Effector CD8-positive, alpha-beta T cell (primary cell): ENCODE data around the gene BIRC2.

Experiments used
- DNase-seq: peaks from one replicate; lab custom pipeline; 2025; lab: John Stamatoyannopoulos, UW

Gene BIRC2

DNA sequence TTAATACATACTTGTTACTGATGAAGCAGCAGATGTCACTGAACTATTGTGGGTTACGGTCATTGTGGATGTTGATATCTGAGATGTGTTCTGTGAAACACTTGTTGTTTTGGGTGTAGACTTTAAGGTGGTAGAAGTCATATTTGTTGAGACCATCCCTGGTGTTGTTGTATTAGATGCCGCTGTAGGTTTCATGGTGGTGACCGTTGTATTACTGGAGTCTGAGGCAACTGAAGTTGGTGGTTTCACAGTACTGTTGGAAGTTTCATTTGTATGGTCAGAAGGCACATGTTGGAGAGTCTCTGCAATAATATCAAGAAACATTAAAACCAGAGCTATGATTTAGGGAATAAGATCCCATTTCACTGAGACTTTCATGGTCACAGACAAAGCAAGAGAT lies 54.9 kb downstream of the BIRC2 start:
- DNase-seq = no peak

DNA sequence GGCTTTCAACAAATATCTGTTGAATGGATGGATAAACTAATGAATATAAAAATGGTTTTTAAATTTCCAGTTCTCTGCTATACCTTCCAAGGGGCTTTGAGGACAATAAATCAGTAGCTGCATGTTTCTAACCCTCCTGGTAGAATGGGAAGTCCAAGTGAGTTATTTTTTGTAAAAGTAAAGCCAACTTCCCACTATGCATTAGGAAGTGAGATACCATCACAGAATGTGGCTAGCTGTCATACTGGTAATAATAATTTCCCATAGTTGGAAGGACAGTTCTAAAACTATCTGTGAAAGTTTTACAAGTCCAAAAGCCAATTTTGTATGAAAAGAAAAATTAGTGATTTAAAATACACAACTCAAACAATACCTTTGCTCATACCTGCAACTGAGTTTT lies 55.5 kb downstream of the BIRC2 start:
- DNase-seq = no peak

DNA sequence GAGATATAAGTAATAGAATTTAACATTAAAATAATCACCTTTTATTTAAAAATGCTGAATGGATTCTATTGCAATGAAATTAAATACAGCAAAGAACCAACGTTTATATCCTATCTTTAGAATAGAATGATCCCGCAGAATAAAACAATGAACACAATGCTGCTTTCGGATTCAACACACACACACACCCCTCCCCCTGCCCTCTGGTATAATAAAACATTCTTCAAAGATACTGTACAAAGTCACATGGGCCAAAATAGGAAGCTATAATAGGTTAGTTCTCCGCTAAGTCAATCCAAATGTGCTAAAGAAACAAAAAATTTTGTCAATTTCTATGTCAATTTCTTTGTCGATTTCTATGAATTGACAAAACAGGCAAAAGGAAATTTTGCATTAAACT lies 58.5 kb downstream of the BIRC2 start:
- no peak for DNase-seq

DNA sequence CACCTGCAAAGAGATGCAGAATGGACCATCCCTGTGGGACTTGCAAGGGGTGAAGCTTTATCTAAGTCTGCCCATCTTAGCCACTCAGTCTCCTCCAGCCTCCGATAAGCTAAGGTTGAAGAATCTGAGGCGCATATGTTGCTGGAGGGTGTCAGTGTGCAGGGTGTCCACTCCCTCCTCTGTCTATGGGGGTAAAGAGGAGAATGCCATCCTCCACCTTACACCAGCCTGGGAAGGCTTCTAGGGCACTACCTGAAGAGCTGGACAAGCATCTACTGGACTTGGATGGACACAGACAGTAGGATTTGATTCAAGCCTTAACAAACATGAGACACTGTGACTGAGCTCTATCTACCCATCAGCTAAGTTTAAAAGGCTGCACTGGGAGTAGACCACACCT lies 59.1 kb downstream of the BIRC2 start:
- no peak for DNase-seq

DNA sequence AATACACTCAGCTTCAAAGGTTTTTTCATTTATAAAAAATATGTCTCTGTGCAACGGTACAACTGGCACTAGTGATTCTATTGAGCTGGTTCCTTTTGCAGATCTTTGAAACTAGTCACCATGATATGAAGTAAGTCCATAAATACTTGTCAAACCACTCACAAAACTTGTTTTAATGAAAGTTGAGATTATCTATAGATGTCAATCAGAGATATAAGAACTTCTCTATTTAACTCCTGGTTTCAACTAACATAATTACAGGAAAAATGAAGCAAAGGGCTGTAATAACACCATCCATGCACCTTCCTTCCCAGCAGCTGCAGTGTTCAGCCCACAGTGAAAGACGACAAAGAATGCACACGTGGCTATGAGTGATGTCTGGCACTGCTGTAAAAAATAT lies 60.9 kb downstream of the BIRC2 start:
- DNase-seq = no peak

DNA sequence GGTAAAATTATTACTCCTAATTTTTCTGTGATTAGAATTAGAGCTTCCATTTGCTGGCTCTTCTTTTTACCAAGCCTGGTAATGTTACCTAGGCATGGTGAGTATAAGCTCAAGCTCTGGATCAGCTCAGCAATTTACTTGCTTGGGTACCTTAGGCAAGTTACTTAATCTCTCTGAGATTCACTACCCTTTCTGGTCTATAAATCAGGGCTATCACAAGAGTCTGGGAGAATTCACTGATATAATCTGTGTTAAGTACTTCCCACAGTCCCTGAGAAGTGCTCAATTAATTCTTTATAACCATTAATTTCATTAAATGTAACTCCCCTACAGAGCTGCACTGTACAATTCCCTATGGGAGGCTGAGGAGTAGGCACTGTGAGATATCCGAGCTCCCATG lies 61.3 kb downstream of the BIRC2 start:
- DNase-seq = no peak

DNA sequence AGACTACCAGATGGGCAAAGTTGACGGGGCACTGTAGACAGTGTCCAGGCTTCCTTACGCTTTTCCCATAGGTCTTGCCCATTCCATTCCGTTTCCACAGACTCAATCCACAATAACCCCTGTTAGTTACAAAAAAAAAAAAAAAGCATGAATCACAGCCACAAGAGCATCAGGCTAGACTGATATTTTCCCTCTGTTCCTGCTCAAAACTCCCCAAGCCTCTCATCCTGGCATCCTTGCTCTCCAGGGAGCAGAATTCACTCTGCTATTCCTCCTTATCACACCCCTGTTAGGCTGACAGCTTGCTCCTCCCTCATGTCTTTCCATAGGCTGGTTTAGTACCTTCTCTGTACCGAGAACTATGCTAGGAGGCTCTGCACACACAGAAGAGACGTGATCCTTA lies 63.4 kb downstream of the BIRC2 start:
- DNase-seq = no peak

DNA sequence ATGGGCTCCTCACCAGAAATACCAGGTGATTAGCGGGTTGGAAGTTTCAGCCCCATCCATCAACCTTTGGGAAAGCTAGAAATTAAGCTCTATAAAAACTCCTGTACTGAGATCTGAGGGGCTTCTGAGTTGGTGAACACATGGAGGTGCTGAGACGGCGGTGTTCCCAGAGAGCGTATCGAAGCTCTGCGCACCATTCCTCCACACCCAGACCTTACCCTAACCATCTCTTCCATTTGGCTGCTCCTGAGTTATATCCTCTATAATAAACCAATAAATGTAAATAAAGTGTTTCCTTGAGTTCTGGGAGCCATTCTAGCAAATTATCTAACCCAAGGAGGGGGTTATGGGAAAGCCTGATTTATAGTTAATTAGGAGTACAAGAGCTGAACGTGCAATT lies 64.1 kb downstream of the BIRC2 start:
- no peak for DNase-seq

DNA sequence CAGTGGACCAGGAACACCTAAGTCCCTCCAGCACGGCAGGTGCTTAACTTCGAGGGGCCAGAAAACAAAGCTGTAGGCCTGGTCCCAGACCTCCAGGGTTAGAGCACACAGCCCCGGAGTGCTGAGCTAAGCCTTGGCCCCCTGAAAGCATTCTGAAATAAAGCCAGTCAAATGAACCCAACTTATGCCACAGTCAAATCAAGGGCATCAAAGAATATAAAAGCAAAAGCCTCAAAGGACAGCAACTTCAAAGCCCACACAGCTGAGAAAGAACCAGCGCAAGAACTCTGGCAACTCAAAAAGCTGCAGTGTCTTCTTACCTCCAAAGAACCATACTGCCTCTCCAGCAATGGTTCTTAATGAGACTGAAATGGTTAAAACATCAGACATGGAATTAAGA lies 66.5 kb downstream of the BIRC2 start:
- no peak for DNase-seq

DNA sequence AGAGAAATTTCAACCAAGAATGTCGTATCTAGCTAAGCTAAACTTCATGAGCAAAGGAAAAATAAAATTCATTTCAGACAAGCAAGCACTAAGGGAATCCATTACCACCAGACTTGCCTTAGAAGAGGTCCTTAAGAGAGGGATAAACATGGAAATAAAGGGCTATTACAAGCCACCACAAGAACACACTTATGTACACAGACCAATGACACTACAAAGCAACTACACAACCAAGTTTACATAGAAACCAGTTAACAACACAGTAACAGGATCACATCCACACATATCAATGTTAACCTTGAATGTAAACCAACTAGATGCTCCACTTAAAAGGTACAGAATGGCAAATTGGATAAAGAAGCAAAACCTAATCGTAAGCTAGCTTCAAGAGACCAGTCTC lies 67.5 kb downstream of the BIRC2 start:
- no peak for DNase-seq

DNA sequence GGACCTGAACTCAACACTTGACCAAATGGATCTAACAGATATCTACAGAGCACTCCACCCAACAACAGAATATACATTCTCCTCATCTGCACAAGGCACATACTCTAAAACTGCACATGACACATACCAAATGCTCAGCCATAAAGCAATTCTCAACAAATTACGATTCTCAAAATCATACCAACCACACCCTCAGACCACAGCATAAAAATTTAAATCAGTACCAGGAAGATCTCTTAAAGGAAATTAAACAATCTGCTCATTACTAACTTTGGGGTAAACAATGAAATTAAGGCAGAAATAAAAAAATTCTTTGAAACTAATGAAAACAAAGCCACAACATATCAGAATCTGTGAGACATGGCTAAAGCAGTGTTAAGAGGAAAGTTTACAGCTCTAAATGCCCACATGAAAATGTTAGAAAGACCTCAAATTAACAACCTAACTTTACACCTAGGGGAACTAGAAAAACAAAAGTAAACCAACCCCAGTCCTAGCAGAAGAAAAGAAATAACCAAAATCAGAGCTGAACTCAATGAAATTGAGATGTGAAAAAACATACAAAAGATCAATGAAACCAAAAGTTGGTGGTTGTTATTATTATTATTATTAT lies 68.4 kb downstream of the BIRC2 start:
- no peak for DNase-seq

DNA sequence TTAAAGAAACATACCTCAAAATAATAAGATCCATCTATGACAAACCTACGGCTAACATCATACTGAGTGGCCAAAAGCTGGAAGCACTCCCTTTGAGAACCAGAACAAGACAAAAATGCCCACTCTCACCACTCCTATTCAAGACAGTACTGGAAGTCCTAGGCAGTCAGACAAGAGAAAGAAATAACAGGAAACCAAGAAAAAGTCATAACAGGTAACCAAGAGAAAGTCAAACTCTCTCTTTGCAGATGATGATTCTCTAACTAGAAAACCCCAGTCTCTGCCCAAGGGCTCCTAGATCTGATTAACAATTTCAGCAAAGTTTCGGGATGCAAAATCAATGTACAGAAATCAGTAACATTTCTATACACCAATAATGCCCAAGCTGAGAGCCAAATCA lies 70.0 kb downstream of the BIRC2 start:
- DNase-seq = no peak

DNA sequence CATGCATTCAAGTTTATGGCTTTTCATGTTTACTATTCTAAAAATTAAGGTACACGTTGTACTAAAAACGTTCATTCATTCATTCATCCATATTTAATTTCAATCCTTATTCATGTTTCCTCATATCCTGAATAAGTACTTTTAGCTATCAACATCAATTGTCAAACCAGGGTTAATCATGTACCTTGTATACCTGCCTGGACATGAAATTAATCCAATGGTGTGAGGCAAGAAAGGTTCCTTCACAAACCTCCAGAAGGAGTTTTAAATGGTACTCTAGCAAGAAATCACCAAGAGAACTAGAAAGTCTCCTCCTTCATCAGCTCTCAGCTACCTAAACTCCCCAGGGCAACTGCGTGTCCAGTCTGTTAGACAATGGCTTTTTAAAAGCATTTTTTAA lies 72.2 kb downstream of the BIRC2 start:
- no peak for DNase-seq

DNA sequence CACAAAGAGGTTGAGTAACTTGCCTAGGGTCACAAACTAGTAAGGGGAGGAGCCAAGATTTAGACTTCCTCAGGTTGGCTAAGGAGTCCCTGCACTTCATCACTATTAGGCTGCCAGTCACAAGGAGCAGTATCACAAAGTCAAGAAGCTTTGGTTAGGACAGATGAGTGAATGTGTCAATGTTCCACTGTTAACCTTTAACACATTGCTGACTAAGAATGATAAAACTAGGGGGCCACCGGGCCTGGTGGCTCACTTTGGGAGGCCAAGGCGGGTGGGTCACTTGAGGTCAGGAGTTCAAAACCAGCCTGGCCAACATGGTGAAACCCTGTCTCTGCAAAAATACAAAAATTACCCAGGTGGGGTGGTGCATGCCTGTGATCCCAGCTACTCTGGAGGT lies 73.5 kb downstream of the BIRC2 start:
- no peak for DNase-seq

DNA sequence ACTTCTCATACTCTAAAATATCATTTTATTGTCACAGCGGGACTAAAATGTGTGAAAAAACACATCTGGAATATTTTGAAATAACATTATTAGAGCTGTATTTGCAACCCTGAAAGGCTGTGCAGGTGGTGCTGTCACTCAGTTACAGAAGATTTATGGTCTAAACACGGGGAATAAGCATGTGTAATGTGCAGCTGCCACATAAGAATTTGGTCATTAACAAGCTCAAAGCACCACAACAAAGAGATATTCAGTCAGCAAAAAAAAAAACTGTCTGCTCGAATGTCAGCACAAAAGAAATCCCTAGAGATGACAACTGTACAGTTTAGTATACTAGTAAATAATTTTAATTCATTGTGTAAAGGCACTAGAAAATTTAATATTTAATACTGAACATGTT lies 74.2 kb downstream of the BIRC2 start:
- DNase-seq = no peak

DNA sequence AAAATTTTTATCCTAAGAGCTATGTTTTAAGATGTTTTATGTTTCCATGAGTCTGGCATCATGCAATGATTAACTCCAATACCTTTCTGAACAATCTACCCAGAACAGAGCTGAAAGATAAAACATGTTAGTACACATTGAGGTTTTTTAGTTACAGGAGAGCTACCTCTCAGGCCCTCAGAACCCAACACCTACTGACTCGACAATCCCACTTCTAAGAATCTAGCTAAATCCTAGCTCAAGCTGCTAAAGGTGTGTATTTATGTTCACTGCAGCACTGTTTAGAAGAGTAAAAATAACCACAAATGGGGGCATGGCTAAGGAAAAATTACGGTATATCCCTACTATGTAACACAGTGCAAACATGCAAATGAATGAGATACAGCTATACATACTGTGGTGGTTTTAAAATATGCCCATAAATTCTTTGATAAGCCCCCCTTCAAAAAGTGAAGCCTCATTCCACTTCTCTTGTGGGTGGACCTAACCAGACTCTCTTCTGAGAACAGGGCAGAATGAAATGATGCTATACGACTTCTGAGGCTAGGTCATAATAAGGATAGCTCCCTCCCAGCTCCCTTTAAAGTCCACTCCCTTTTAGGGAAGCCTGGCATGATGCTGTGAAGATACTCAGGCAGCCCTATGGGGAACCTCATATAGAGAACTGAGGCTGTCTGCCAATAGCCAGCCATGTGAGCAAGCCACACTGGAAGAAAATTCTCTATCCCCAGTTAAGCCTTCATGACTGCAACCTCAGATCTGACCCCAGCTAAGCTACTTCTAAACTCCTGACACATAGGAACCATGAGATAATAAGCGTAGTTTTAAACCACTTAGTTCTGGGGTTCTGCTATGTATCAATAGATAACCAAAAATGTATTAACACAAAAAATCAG lies 76.1 kb downstream of the BIRC2 start:
- no peak for DNase-seq

DNA sequence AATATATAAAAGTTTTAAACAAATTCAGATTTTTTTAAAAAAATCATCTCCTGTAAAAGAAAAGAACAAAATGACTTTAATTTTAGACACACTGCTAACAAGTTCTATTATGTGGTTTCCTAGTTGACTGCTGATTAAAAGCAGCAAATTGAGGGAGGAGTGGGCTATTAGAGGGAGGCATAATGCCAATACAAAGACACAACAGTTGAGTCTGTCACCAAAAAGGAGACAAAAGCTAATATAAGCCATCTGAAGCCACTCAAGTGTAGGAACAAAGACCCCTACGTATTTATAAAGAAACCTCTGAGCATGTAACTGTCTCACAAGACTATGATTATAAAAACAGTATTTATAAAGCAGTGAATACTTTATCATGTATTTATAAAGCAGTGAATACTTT lies 76.9 kb downstream of the BIRC2 start:
- no peak for DNase-seq

DNA sequence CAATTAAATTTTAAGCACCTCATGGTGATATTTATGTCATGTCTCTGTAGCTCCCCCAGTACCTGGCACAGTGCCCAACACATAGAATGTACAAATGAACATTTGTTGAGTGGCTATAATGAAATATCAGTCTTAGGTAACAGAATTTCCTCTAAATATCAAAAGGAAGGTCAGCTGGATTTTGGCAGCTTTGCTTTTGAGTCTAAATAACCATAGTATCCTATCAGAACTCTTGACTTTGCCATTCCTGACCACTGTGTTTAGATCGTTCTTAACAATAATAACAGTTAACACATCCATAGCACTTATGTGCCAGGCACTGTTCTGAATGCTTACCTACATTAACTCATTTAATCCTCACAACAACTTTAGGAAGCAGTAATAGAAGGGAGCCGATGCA lies 79.0 kb downstream of the BIRC2 start:
- no peak for DNase-seq

DNA sequence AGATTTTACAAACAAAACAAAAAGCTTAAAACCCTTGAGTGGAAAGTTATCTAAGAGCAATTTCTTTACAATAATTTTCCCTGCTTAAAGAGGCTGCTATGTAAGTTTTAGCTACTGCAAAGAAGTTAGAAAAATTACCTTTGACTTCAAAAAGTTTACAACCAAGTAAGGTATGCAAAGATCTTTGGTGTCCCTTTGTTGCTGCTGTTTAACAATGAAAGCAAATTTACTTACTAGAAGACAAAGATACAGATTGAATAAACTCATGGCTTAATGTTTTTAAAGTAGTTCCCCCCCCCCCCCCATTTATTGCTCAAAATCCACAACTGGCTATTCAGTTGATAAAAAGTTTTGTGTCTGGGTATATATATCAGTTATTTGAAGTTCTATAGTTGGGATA lies 79.6 kb downstream of the BIRC2 start:
- DNase-seq = no peak

DNA sequence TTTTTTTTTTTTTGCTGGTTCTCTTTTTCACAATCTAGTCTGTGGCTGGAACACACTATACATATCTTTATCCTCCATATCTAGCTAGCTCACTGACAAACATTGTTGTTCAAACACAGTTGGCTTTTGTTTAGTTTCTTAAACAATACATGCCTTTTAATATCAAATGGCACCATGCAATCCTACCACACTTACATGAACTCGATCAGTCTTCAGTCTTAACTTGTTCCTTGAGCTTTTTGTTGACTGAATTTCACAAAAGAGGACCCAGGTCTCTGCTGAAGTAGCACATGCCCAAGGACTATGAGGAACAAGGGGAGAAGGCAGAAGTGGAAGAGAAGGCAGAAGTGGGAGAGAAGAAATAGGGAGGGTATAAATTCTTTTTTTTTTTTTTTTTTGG lies 80.1 kb downstream of the BIRC2 start:
- no peak for DNase-seq
